MM.1S (cell line): ENCODE measurements around the gene ADAP1.
A peak's percentile ranks its signal among the peaks of the same experiment; 100 is the strongest.
"Not testable (repeated sequence)": the region's sequence is repeated elsewhere in the genome, so short reads cannot be mapped to it uniquely, and the experiment has no call there.

Experiments used
- DNase-seq: peaks from one replicate; pipeline ENCODE4 v3.0.0-alpha.2; 2015
- H2AFZ ChIP-seq: fragments of 300-600 bp; sonication (generic); 2 replicates; pipeline ENCODE4 v1.6.0; 2016; ENCODE audit warnings: antibody characterized with exemption, low read length
- H3F3A ChIP-seq: fragments of 300-600 bp; sonication (generic); 2 replicates; pipeline ENCODE4 v1.6.1; 2016; ENCODE audit warnings: mild to moderate bottlenecking, antibody characterized with exemption, low read length, moderate library complexity, mixed read lengths; ENCODE audit not compliant: insufficient read depth
- H3K27ac ChIP-seq: fragments of 300-600 bp; sonication (generic); 2 replicates; pipeline ENCODE4 v1.5.1; 2016; ENCODE audit warnings: mild to moderate bottlenecking, low read length
- H3K27me3 ChIP-seq: fragments of 300-600 bp; sonication (generic); replicated peaks from 2 replicates; pipeline ENCODE4 v1.6.0; 2016; ENCODE audit warnings: low read length; ENCODE audit not compliant: insufficient read depth
- H3K36me3 ChIP-seq: fragments of 300-600 bp; sonication (generic); replicated peaks from 2 replicates; pipeline ENCODE4 v1.6.1; 2016; ENCODE audit warnings: mild to moderate bottlenecking, low read length, mixed read lengths; ENCODE audit not compliant: insufficient read depth
- H3K4me1 ChIP-seq: fragments of 300-600 bp; sonication (generic); 2 replicates; pipeline ENCODE4 v1.6.1; 2016; ENCODE audit warnings: low read length, mixed read lengths
- H3K4me2 ChIP-seq: fragments of 300-600 bp; sonication (generic); 2 replicates; pipeline ENCODE4 v1.6.0; 2016; ENCODE audit warnings: low read depth, low read length
- H3K4me3 ChIP-seq: fragments of 300-600 bp; sonication (generic); 2 replicates; pipeline ENCODE4 v1.5.1; 2016; ENCODE audit warnings: low read length, mixed read lengths
- H3K79me2 ChIP-seq: fragments of 300-600 bp; sonication (generic); 2 replicates; pipeline ENCODE4 v1.6.1; 2016; ENCODE audit warnings: mixed run types, low read length, mixed read lengths
- H3K9ac ChIP-seq: fragments of 300-600 bp; sonication (generic); 2 replicates; pipeline ENCODE4 v1.6.1; 2016; ENCODE audit warnings: low read length, mixed read lengths
- H3K9me2 ChIP-seq: fragments of 300-600 bp; sonication (generic); replicated peaks from 2 replicates; pipeline ENCODE4 v1.6.1; 2016; ENCODE audit warnings: mild to moderate bottlenecking, low read length, mixed read lengths; ENCODE audit not compliant: insufficient read depth
- H3K9me3 ChIP-seq: fragments of 300-600 bp; sonication (generic); replicated peaks from 2 replicates; pipeline ENCODE4 v1.6.1; 2016; ENCODE audit warnings: mild to moderate bottlenecking, low read length, mixed read lengths; ENCODE audit not compliant: insufficient read depth
- H4K20me1 ChIP-seq: fragments of 300-600 bp; sonication (generic); 2 replicates; pipeline ENCODE4 v1.6.1; 2016; ENCODE audit warnings: mild to moderate bottlenecking, low read length, moderate library complexity, mixed read lengths; ENCODE audit not compliant: insufficient read depth
- CTCF ChIP-seq: fragments of 300-600 bp; sonication (generic); IDR thresholded peaks from 2 replicates; pipeline ENCODE4 v1.5.1; 2016; ENCODE audit warnings: antibody characterized with exemption, low read length, mixed read lengths
- EZH2 ChIP-seq: fragments of 300-600 bp; sonication (generic); optimal IDR thresholded peaks from 2 replicates; pipeline ENCODE3; 2017; ENCODE audit warnings: low read depth, mild to moderate bottlenecking, antibody characterized with exemption, low read length, mixed read lengths
- EZH2phosphoT487 ChIP-seq: fragments of 300-600 bp; sonication (generic); IDR thresholded peaks from 2 replicates; pipeline ENCODE4 v1.6.1; 2018; ENCODE audit warnings: antibody characterized with exemption, low read length

ADAP1 gene

GRCh38 chr7:910441-910861 lies 44.0 kb downstream of the ADAP1 start:
- TF ChIP-seq EZH2phosphoT487 (no peak), EZH2 (no peak), CTCF (no peak)

GRCh38 chr7:909358-910329 lies 44.8 kb downstream of the ADAP1 start:
- no peaks in the 10 kb centered on the region for H3K36me3 ChIP-seq
- no peak overlapping the region for H3K9ac ChIP-seq
- no peak overlapping the region for H2AFZ ChIP-seq
- no peaks in the 10 kb centered on the region for H3K9me2 ChIP-seq
- peaks cover 4% of the 10 kb centered on the region; the same call in 1 of the 2 replicates for H3F3A ChIP-seq
- no peak overlapping the region for H3K4me2 ChIP-seq
- H3K9me3 ChIP-seq: no peaks in the 10 kb centered on the region; the same call in 1 of the 2 replicates
- no peak for DNase-seq
- no peaks in the 10 kb centered on the region for H3K79me2 ChIP-seq
- H3K27me3 ChIP-seq: peaks cover 11% of the 10 kb centered on the region
- H3K27ac ChIP-seq: no peak overlapping the region
- no peaks in the 10 kb centered on the region for H4K20me1 ChIP-seq
- no peaks in the 10 kb centered on the region for H3K4me1 ChIP-seq
- TF ChIP-seq EZH2 (no peak), EZH2phosphoT487 (no peak), CTCF (no peak)
- no peak overlapping the region for H3K4me3 ChIP-seq

More at GRCh38 chr7:910441-910861, 44.0 kb downstream of the ADAP1 start:
- Histone ChIP-seq H3K79me2 (no peaks in the 10 kb centered on the region), H3K27ac (no peak overlapping the region), H3K9ac (no peak overlapping the region), H3F3A (peaks cover under 1% of the 10 kb centered on the region; the same call in 1 of the 2 replicates), H3K4me2 (no peak overlapping the region), H2AFZ (no peak overlapping the region), H3K9me3 (no peaks in the 10 kb centered on the region; the same call in 1 of the 2 replicates), H3K36me3 (no peaks in the 10 kb centered on the region), H3K4me3 (no peak overlapping the region), H3K27me3 (peaks cover 18% of the 10 kb centered on the region), H3K4me1 (no peaks in the 10 kb centered on the region), H4K20me1 (no peaks in the 10 kb centered on the region), H3K9me2 (no peaks in the 10 kb centered on the region)
- no peak for DNase-seq

GRCh38 chr7:908591-909357 lies 45.7 kb downstream of the ADAP1 start:
- not testable (repeated sequence) for H3K4me1 ChIP-seq, H3K9me2 ChIP-seq, H3K36me3 ChIP-seq, H4K20me1 ChIP-seq, H3K4me3 ChIP-seq, H3F3A ChIP-seq, H3K9me3 ChIP-seq, H3K27ac ChIP-seq, H3K79me2 ChIP-seq, DNase-seq, H3K9ac ChIP-seq, H3K4me2 ChIP-seq, H2AFZ ChIP-seq
- TF ChIP-seq CTCF: peak; percentile 29
- peaks cover 11% of the 10 kb centered on the region for H3K27me3 ChIP-seq
